HepG2 (cell line): Measurements from ENCODE around the gene FILIP1. TPM values are rescaled to one million over a fixed set of nuclear protein-coding genes. Genes with fewer than 3 reads are reported as not detected.

Experiments
- CHCHD3 ChIP-seq: sonication (generic); formaldehyde crosslinking; IDR thresholded peaks from 2 replicates; pipeline ENCODE4 v1.8.0; 2022; ENCODE audit warnings: mild to moderate bottlenecking, missing genetic modification reagents, moderate library complexity
- CHD2 ChIP-seq: IDR thresholded peaks from 2 replicates; pipeline ENCODE4 v1.6.1; 2011; ENCODE audit warnings: low read depth, low read length, improper control_type of control experiment
- JARID2 ChIP-seq: sonication (generic); formaldehyde crosslinking; IDR thresholded peaks from 2 replicates; pipeline ENCODE4 v1.8.1; 2023; ENCODE audit warnings: missing genetic modification reagents, inconsistent platforms; ENCODE audit not compliant: insufficient replicate concordance
- MAF1 ChIP-seq: sonication (generic); formaldehyde crosslinking; IDR thresholded peaks from 2 replicates; pipeline ENCODE4 v1.5.0; 2020; ENCODE audit warnings: missing genetic modification reagents, borderline replicate concordance
- MED1 ChIP-seq: sonication (generic); formaldehyde crosslinking; IDR thresholded peaks from 2 replicates; pipeline ENCODE4 v1.4.0; 2020; ENCODE audit warnings: missing genetic modification reagents
- MEIS1 ChIP-seq: sonication (generic); formaldehyde crosslinking; IDR thresholded peaks from 2 replicates; pipeline ENCODE4 v1.9.0; 2021; ENCODE audit warnings: mild to moderate bottlenecking, missing genetic modification reagents, moderate library complexity, borderline replicate concordance
- NCOA2 ChIP-seq: sonication (generic); formaldehyde crosslinking; IDR thresholded peaks from 2 replicates; pipeline ENCODE4 v1.8.0; 2022; ENCODE audit warnings: inconsistent platforms
- RCOR2 ChIP-seq: IDR thresholded peaks from 2 replicates; pipeline ENCODE4 v1.6.1; 2016; ENCODE audit warnings: missing biosample characterization, missing genetic modification reagents
- SNAI1 ChIP-seq: sonication (generic); formaldehyde crosslinking; IDR thresholded peaks from 2 replicates; pipeline ENCODE4 v1.5.0; 2020; ENCODE audit warnings: mild to moderate bottlenecking, missing genetic modification reagents, borderline replicate concordance
- TBP ChIP-seq: sonication (generic); formaldehyde crosslinking; IDR thresholded peaks from 2 replicates; pipeline ENCODE4 v1.5.0; 2020; ENCODE audit warnings: missing genetic modification reagents
- TMF1 ChIP-seq: sonication (generic); formaldehyde crosslinking; IDR thresholded peaks from 2 replicates; pipeline ENCODE4 v1.8.1; 2022; ENCODE audit warnings: low read depth, missing genetic modification reagents
- ZFP36L1 ChIP-seq: sonication (generic); formaldehyde crosslinking; IDR thresholded peaks from 2 replicates; pipeline ENCODE4 v1.8.0; 2022; ENCODE audit warnings: mild to moderate bottlenecking, missing genetic modification reagents, moderate library complexity
- ZFP41 ChIP-seq: sonication (generic); formaldehyde crosslinking; IDR thresholded peaks from 2 replicates; pipeline ENCODE4 v1.4.0; 2020; ENCODE audit warnings: mild to moderate bottlenecking, missing genetic modification reagents, borderline replicate concordance
- ZIK1 ChIP-seq: sonication (generic); formaldehyde crosslinking; IDR thresholded peaks from 2 replicates; pipeline ENCODE4 v1.5.0; 2020; ENCODE audit warnings: mild to moderate bottlenecking, low read depth, missing genetic modification reagents, borderline replicate concordance
- ZMYM4 ChIP-seq: sonication (generic); formaldehyde crosslinking; IDR thresholded peaks from 2 replicates; pipeline ENCODE4 v1.8.1; 2023; ENCODE audit warnings: mild to moderate bottlenecking, missing genetic modification reagents
- ZNF510 ChIP-seq: sonication (generic); formaldehyde crosslinking; IDR thresholded peaks from 2 replicates; pipeline ENCODE4 v1.4.0; 2020; ENCODE audit warnings: low read depth, mild to moderate bottlenecking, missing genetic modification reagents
- ZNF547 ChIP-seq: sonication (generic); formaldehyde crosslinking; IDR thresholded peaks from 2 replicates; pipeline ENCODE4 v1.5.1; 2020; ENCODE audit warnings: mild to moderate bottlenecking, missing genetic modification reagents
- ZNF629 ChIP-seq: sonication (generic); formaldehyde crosslinking; conservative IDR thresholded peaks from 2 replicates; pipeline ENCODE4 v1.5.0; 2020; ENCODE audit warnings: missing genetic modification reagents
- ZNF879 ChIP-seq: sonication (generic); formaldehyde crosslinking; IDR thresholded peaks from 2 replicates; pipeline ENCODE4 v1.8.1; 2023; ENCODE audit warnings: missing genetic modification reagents
- ZNF883 ChIP-seq: sonication (generic); formaldehyde crosslinking; IDR thresholded peaks from 2 replicates; pipeline ENCODE4 v1.5.1; 2020; ENCODE audit warnings: mild to moderate bottlenecking, missing genetic modification reagents; ENCODE audit errors: not compliant biosample characterization
- polyA plus RNA-seq, 8 experiments: library from polyadenylated mRNA; depleted of rRNA in 3 of 8; stranded (reverse) in 7 of 8; unstranded in 1 of 8; fragments of >200 nt; fragmentation: Illumina TruSeq in 4 of 8; extraction: Trizol in 4 of 8; gene quantifications; 2 replicates each; pipeline versions ENCODE4 v1.2.1 to v1.2.3, GENCODE V29; 2011 to 2016; ENCODE audit warnings: low read depth in 4 of 8, missing spikeins in 1 of 8, mixed read lengths in 1 of 8; ENCODE audit not compliant: insufficient read depth in 1 of 8
- total RNA-seq, 5 experiments: library from RNA; depleted of rRNA; stranded (reverse); fragments of >200 nt; fragmentation: Illumina TruSeq; extraction: Trizol; gene quantifications; 2 replicates each; pipeline ENCODE4 v1.2.3, GENCODE V29; 2016; ENCODE audit warnings: low read depth in 1 of 5
- TF ChIP-seq, protein P1 (sequence below): IDR thresholded peaks from 2 replicates; pipeline ENCODE4 v1.6.1; 2016; ENCODE audit warnings: missing biosample characterization, missing genetic modification reagents, low read depth
- TF ChIP-seq, protein P2 (sequence below): IDR thresholded peaks from 2 replicates; pipeline ENCODE4 v1.6.1; 2016; ENCODE audit warnings: missing genetic modification reagents, missing compliant biosample characterization
- TF ChIP-seq, protein P3 (sequence below): sonication (generic); formaldehyde crosslinking; IDR thresholded peaks from 2 replicates; pipeline ENCODE4 v1.8.1; 2023; ENCODE audit warnings: mild to moderate bottlenecking, inconsistent platforms, moderate library complexity, missing genetic modification reagents, borderline replicate concordance
- TF ChIP-seq, protein P4 (sequence below): sonication (generic); formaldehyde crosslinking; IDR thresholded peaks from 2 replicates; pipeline ENCODE4 v1.5.1; 2020; ENCODE audit warnings: missing genetic modification reagents, mild to moderate bottlenecking, borderline replicate concordance
- TF ChIP-seq, protein P5 (sequence below): sonication (generic); formaldehyde crosslinking; IDR thresholded peaks from 2 replicates; pipeline ENCODE4 v1.5.0; 2020; ENCODE audit warnings: missing genetic modification reagents

Gene FILIP1
- total and polyA plus RNA-seq, 2 of the 13 experiments (the other 11 are each of a cell fraction or from before 2014, with no cell fraction given): not detected

DNA sequence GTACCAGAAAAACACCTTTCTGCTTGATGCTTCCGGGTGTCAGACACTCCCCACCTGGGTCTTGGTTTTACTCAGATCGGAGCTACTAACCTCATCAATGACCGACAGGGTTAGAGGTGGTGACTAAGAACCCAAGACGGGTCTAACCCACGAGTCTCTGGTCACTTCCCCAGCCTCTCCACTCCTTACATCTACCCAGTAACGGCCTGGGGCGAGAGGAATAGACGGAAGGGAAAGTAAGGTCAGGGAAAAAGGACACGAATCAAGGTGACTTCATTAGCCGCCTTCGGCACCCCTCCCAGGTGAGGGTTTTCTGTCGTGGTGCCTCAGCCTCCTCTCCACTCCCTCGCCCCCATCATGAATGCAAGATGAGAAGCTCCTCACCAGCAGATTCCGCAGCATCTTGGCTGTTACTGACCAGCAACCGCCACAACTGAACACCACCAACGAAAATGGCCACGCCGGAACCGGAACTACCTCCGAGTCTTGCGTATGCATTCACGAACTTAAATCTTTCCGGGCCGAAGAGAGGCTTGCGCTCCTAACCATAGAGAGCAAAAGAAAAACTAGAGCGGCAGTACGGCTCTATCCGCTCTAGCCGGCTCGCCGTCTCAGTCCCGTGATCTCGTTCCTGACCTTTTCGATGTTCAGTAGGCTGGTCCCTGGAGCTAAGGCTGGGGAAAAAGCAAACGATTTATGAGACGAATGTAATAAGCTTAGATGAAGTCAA, 250.1 kb downstream of the FILIP1 start, which contains the start of gene COX7A2 (continued):
- TF ChIP-seq MAF1 (CRISPR knock-in tag) (0 out of 2 replicates have a peak, but pooled peaks have one; percentile 52), ZNF547 (CRISPR knock-in tag) (peak; percentile 37; the same call in 1 of the 2 replicates), SNAI1 (CRISPR knock-in tag) (no peak), ZNF883 (CRISPR knock-in tag) (peak; percentile 34), ZFP36L1 (CRISPR knock-in tag) (no peak), ZFP41 (CRISPR knock-in tag) (no peak), ZNF879 (CRISPR knock-in tag) (no peak), JARID2 (CRISPR knock-in tag) (no peak), ZMYM4 (CRISPR knock-in tag) (peak; percentile 99), CHD2 (peak; percentile 42; the same call in 1 of the 2 replicates), ZNF629 (CRISPR knock-in tag) (no peak), NCOA2 (CRISPR knock-in tag) (peak; percentile 53), TMF1 (no peak), ZIK1 (CRISPR knock-in tag) (no peak), RCOR2 (CRISPR knock-in tag) (no peak), TBP (CRISPR knock-in tag) (no peak), MED1 (CRISPR knock-in tag) (no peak; the same call in none of the 2 replicates), MEIS1 (CRISPR knock-in tag) (no peak), CHCHD3 (CRISPR knock-in tag) (no peak), ZNF510 (CRISPR knock-in tag) (no peak)
- TF ChIP-seq, protein P1, sequence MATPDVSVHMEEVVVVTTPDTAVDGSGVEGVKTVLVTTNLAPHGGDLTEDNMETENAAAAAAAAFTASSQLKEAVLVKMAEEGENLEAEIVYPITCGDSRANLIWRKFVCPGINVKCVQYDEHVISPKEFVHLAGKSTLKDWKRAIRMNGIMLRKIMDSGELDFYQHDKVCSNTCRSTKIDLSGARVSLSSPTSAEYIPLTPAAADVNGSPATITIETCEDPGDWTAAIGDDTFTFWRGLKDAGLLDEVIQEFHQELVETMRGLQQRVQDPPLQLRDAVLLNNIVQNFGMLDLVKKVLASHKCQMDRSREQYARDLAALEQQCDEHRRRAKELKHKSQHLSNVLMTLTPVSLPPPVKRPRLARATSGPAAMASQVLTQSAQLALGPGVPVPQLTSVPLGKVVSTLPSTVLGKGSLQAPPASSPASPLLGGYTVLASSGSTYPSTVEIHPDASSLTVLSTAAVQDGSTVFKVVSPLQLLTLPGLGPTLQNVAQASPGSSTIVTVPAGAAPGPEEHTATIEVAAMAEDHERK (CRISPR knock-in tag): peak; percentile 81
- TF ChIP-seq, protein P2, sequence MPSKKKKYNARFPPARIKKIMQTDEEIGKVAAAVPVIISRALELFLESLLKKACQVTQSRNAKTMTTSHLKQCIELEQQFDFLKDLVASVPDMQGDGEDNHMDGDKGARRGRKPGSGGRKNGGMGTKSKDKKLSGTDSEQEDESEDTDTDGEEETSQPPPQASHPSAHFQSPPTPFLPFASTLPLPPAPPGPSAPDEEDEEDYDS (CRISPR knock-in tag): peak; percentile 87
- TF ChIP-seq, protein P3, sequence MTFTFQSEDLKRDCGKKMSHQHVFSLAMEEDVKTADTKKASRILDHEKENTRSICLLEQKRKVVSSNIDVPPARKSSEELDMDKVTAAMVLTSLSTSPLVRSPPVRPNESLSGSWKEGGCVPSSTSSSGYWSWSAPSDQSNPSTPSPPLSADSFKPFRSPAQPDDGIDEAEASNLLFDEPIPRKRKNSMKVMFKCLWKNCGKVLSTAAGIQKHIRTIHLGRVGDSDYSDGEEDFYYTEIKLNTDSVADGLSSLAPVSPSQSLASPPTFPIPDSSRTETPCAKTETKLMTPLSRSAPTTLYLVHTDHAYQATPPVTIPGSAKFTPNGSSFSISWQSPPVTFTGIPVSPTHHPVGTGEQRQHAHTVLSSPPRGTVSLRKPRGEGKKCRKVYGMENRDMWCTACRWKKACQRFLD (CRISPR knock-in tag): no peak
- TF ChIP-seq, protein P4, sequence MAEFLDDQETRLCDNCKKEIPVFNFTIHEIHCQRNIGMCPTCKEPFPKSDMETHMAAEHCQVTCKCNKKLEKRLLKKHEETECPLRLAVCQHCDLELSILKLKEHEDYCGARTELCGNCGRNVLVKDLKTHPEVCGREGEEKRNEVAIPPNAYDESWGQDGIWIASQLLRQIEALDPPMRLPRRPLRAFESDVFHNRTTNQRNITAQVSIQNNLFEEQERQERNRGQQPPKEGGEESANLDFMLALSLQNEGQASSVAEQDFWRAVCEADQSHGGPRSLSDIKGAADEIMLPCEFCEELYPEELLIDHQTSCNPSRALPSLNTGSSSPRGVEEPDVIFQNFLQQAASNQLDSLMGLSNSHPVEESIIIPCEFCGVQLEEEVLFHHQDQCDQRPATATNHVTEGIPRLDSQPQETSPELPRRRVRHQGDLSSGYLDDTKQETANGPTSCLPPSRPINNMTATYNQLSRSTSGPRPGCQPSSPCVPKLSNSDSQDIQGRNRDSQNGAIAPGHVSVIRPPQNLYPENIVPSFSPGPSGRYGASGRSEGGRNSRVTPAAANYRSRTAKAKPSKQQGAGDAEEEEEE (CRISPR knock-in tag): no peak
- TF ChIP-seq, protein P5, sequence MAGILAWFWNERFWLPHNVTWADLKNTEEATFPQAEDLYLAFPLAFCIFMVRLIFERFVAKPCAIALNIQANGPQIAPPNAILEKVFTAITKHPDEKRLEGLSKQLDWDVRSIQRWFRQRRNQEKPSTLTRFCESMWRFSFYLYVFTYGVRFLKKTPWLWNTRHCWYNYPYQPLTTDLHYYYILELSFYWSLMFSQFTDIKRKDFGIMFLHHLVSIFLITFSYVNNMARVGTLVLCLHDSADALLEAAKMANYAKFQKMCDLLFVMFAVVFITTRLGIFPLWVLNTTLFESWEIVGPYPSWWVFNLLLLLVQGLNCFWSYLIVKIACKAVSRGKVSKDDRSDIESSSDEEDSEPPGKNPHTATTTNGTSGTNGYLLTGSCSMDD: no peak
